A549 (cell line): Measurements from ENCODE around the gene BCL2A1. TPM values are rescaled to one million over a fixed set of nuclear protein-coding genes. Genes with fewer than 3 reads are reported as not detected.

ENCODE experiments used
- ATAC-seq, 2 experiments: fragments of 200-7000 bp in 1 of 2; fragments of >200 bp in 1 of 2; cut with Nextera tagmentation in 1 of 2; cut with Tn5 transposase in 1 of 2; 3 replicates each; pipeline versions ENCODE4 v1.8.0 to v1.9.1; 2018 to 2020; ENCODE audit warnings: mild to moderate bottlenecking in 1 of 2, moderate library complexity in 1 of 2
- CTCF ChIA-PET: fragments of 300-600 bp; sonication (Branson Sonifier 250); formaldehyde crosslinking; extraction: SDS; loops from one replicate; lab custom pipeline; 2021; ENCODE audit warnings: antibody characterized with exemption, inconsistent platforms; lab: Yijun Ruan, JAX
- POLR2A ChIA-PET: fragments of 350-600 bp; formaldehyde crosslinking; extraction: SDS; loops from one replicate; lab custom pipeline; 2021; ENCODE audit warnings: antibody characterized with exemption, inconsistent platforms; lab: Yijun Ruan, JAX
- DNase-seq, 2 experiments: peaks; one replicate each; pipeline versions ENCODE4 v3.0.0 to v3.0.0-alpha.2; 2011 to 2016; ENCODE audit warnings: low read depth in 1 of 2, low spot score in 1 of 2
- FAIRE-seq: peaks from 2 replicates; lab custom pipeline; 2011; peaks lifted over from hg19 to GRCh38; lab: Jason Lieb, UNC
- H3K27ac ChIP-seq, 2 experiments: fragments of >200 bp; sonication (Bioruptor Twin); formaldehyde crosslinking; 3 replicates each; pipeline ENCODE4 v1.5.1; 2016 to 2017
- H3K4me1 ChIP-seq: fragments of >200 bp; sonication (Bioruptor Twin); formaldehyde crosslinking; 3 replicates; pipeline ENCODE4 v1.6.1; 2016
- H3K4me2 ChIP-seq: fragments of >200 bp; sonication (Bioruptor Twin); formaldehyde crosslinking; 3 replicates; pipeline ENCODE4 v1.6.1; 2016
- H3K4me3 ChIP-seq: fragments of >200 bp; sonication (Bioruptor Twin); formaldehyde crosslinking; 3 replicates; pipeline ENCODE4 v1.5.1; 2016
- H3K9me3 ChIP-seq: fragments of >200 bp; sonication (Bioruptor Twin); formaldehyde crosslinking; 3 replicates; pipeline ENCODE4 v1.6.1; 2016
- CEBPB ChIP-seq, 2 experiments: fragments of >200 bp in 1 of 2; sonication (Bioruptor Twin) in 1 of 2; formaldehyde crosslinking in 1 of 2; IDR thresholded peaks; 2 replicates each; pipeline ENCODE4 v1.6.1; 2012 to 2016
- CHD4 ChIP-seq: fragments of 200-600 bp; sonication (generic); IDR thresholded peaks from 2 replicates; pipeline ENCODE4 v1.6.1; 2016; ENCODE audit warnings: antibody characterized with exemption, mild to moderate bottlenecking, borderline replicate concordance
- ELK1 ChIP-seq: fragments of 150-350 bp; IDR thresholded peaks from 2 replicates; pipeline ENCODE4 v1.6.1; 2014; ENCODE audit warnings: low read depth, mild to moderate bottlenecking, low read length
- ESRRA ChIP-seq: fragments of 150-350 bp; IDR thresholded peaks from 2 replicates; pipeline ENCODE4 v1.6.1; 2014; ENCODE audit warnings: mild to moderate bottlenecking, low read length, borderline replicate concordance
- FOSB ChIP-seq: fragments of 250-450 bp; sonication (Bioruptor Pico); IDR thresholded peaks from 2 replicates; pipeline ENCODE4 v1.5.0; 2020; ENCODE audit warnings: mild to moderate bottlenecking, moderate library complexity
- HEYL ChIP-seq: fragments of 250-450 bp; sonication (Bioruptor Pico); IDR thresholded peaks from 2 replicates; pipeline ENCODE4 v1.8.0; 2021; ENCODE audit warnings: mild to moderate bottlenecking, moderate library complexity
- HMGXB4 ChIP-seq: fragments of 250-450 bp; sonication (Bioruptor Pico); IDR thresholded peaks from 2 replicates; pipeline ENCODE4 v1.5.0; 2021; ENCODE audit warnings: mild to moderate bottlenecking, moderate library complexity, borderline replicate concordance
- MAZ ChIP-seq: fragments of 150-350 bp; IDR thresholded peaks from 2 replicates; pipeline ENCODE4 v1.6.1; 2014; ENCODE audit warnings: antibody characterized with exemption, low read depth, low read length, borderline replicate concordance
- MYC ChIP-seq: IDR thresholded peaks from 2 replicates; pipeline ENCODE4 v1.6.1; 2012; ENCODE audit warnings: mild to moderate bottlenecking, inconsistent platforms, low read length, improper control_type of control experiment, borderline replicate concordance
- NR3C1 ChIP-seq: fragments of >200 bp; sonication (Bioruptor Twin); formaldehyde crosslinking; IDR thresholded peaks from 3 replicates; pipeline ENCODE4 v1.6.1; 2017
- POLR2AphosphoS2 ChIP-seq: conservative IDR thresholded peaks from 2 replicates; pipeline ENCODE4 v1.6.1; 2012; ENCODE audit warnings: low read length, improper control_type of control experiment, inconsistent platforms
- RAD21 ChIP-seq, 2 experiments: fragments of >200 bp in 1 of 2; sonication (Bioruptor Twin) in 1 of 2; formaldehyde crosslinking in 1 of 2; IDR thresholded peaks in 1 of 2; conservative IDR thresholded peaks in 1 of 2; 2 replicates in 1 of 2; 3 replicates in 1 of 2; pipeline ENCODE4 v1.6.1; 2012 to 2018; ENCODE audit warnings: inconsistent platforms in 1 of 2
- RARB ChIP-seq: fragments of 250-450 bp; sonication (Bioruptor Pico); IDR thresholded peaks from 2 replicates; pipeline ENCODE4 v1.8.0; 2021; ENCODE audit warnings: mild to moderate bottlenecking, moderate library complexity
- RCOR1 ChIP-seq: fragments of 150-350 bp; IDR thresholded peaks from 2 replicates; pipeline ENCODE4 v1.6.1; 2014; ENCODE audit warnings: antibody characterized with exemption, low read length, low read depth
- REST ChIP-seq: fragments of 200-600 bp; sonication (generic); IDR thresholded peaks from 2 replicates; pipeline ENCODE4 v1.6.1; 2016; ENCODE audit warnings: antibody characterized with exemption, mild to moderate bottlenecking, moderate library complexity
- RFX5 ChIP-seq: fragments of 450-650 bp; IDR thresholded peaks from 2 replicates; pipeline ENCODE4 v1.7.1; 2014; ENCODE audit warnings: antibody characterized with exemption, mild to moderate bottlenecking, moderate library complexity
- RNF2 ChIP-seq: fragments of 200-600 bp; sonication (generic); IDR thresholded peaks from 2 replicates; pipeline ENCODE4 v1.6.1; 2016; ENCODE audit warnings: low read depth, mild to moderate bottlenecking, antibody characterized with exemption, moderate library complexity, borderline replicate concordance
- ZNF302 ChIP-seq: fragments of 250-450 bp; sonication (Bioruptor Pico); IDR thresholded peaks from 2 replicates; pipeline ENCODE4 v1.9.0; 2021; ENCODE audit warnings: inconsistent platforms, mild to moderate bottlenecking, moderate library complexity
- WGBS: methylation state at CpG from one replicate; pipeline ENCODE4 v1.1.6; 2017; ENCODE audit errors: missing lambda C conversion rate; 5-methylcytosine and 5-hydroxymethylcytosine counted together
- polyA plus RNA-seq, 4 experiments: library from polyadenylated mRNA; depleted of rRNA in 3 of 4; stranded (reverse); fragments of >200 nt; fragmentation: RNase III in 1 of 4; extraction: RNeasy Plus Mini Kit Qiagen cat#74134 plus additional on column Dnase treatment in 1 of 4; gene quantifications; 2 replicates in 3 of 4; 3 replicates in 1 of 4; pipeline ENCODE4 v1.2.3, GENCODE V29; 2011 to 2017
- TF ChIP-seq, protein P1 (sequence below): IDR thresholded peaks from 2 replicates; pipeline ENCODE4 v1.6.1; 2012

BCL2A1 gene
- polyA plus RNA-seq, 2 of the 4 experiments (the other 2 are of a cell fraction), result 14.0 to 20.1 TPM

GRCh38 chr15:79988448-79989117 lies 17.6 kb upstream of the BCL2A1 start (continued):
- no peak for TF ChIP-seq RCOR1
- no peak for TF ChIP-seq MYC
- no peak for TF ChIP-seq NR3C1
- no peak for TF ChIP-seq HMGXB4 (CRISPR knock-in tag)
- no peak for TF ChIP-seq RAD21 (conservative IDR thresholded peaks at IDR 0.05 in 1 of 2, IDR thresholded peaks at IDR 0.05 in 1 of 2)
- TF ChIP-seq, protein P1, sequence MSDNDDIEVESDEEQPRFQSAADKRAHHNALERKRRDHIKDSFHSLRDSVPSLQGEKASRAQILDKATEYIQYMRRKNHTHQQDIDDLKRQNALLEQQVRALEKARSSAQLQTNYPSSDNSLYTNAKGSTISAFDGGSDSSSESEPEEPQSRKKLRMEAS, result no peak
- TF ChIP-seq ZNF302 (CRISPR knock-in tag), result no peak
- no peak for TF ChIP-seq MAZ
- TF ChIP-seq RARB (CRISPR knock-in tag), result no peak
- TF ChIP-seq RNF2, result no peak
- TF ChIP-seq, all 56 proteins: peak for 0

GRCh38 chr15:79987969-79988368 lies 17.0 kb upstream of the BCL2A1 start:
- no peak for DNase-seq
- no peaks in the 10 kb centered on the region for H3K4me1 ChIP-seq
- CTCF ChIA-PET, result interaction anchor here (1.8 to 2.0 kb wide), 2 partner anchors 134 to 607 kb away, joined by 6 to 9 read pairs; no protein-coding TSS in a partner anchor
- no peak for ATAC-seq
- H3K9me3 ChIP-seq, result no peaks in the 10 kb centered on the region
- no peak for FAIRE-seq
- TF ChIP-seq ZNF302 (CRISPR knock-in tag) (no peak), CEBPB (IDR thresholded peaks at IDR 0.05) (no peak), REST (no peak), HEYL (no peak), RAD21 (conservative IDR thresholded peaks at IDR 0.05 in 1 of 2, IDR thresholded peaks at IDR 0.05 in 1 of 2) (no peak), POLR2AphosphoS2 (no peak), FOSB (CRISPR knock-in tag) (no peak), RFX5 (no peak), MAZ (no peak), ELK1 (no peak), ESRRA (no peak), CHD4 (no peak)
- TF ChIP-seq, protein P1, result no peak
- TF ChIP-seq, all 56 proteins: peak for 0
- H3K27ac ChIP-seq, result no peak overlapping the region
- H3K4me2 ChIP-seq, result no peak overlapping the region
- 78% methylated on average over 3 of the region's 3 CpGs for WGBS
- POLR2A ChIA-PET, result no interaction called here
- H3K4me3 ChIP-seq, result no peak overlapping the region
